H9 (cell line): ENCODE results near the gene ZDHHC12. TPM values are rescaled to one million over a fixed set of nuclear protein-coding genes. Genes with fewer than 3 reads are reported as not detected.

Experiments
- DNase-seq: peaks from one replicate; pipeline ENCODE4 v3.0.0-alpha.2; 2017
- H2AFZ ChIP-seq: one replicate; pipeline ENCODE4 v1.6.1; 2013; ENCODE audit warnings: mild to moderate bottlenecking, low read length, control low read depth, moderate library complexity
- H2AK5ac ChIP-seq: 2 replicates; pipeline ENCODE4 v1.6.1; 2013; ENCODE audit warnings: low read length, control low read depth, mixed read lengths; ENCODE audit not compliant: insufficient read length
- H2BK120ac ChIP-seq: one replicate; pipeline ENCODE4 v1.6.1; 2013; ENCODE audit warnings: low read depth, mild to moderate bottlenecking, low read length, control low read depth, inconsistent platforms; ENCODE audit not compliant: poor library complexity, severe bottlenecking
- H2BK12ac ChIP-seq: 2 replicates; pipeline ENCODE4 v1.6.1; 2013; ENCODE audit warnings: low read length, control low read depth, mixed read lengths, low read depth; ENCODE audit not compliant: insufficient read length
- H2BK15ac ChIP-seq: 2 replicates; pipeline ENCODE4 v1.6.1; 2013; ENCODE audit warnings: low read depth, low read length, control low read depth
- H2BK20ac ChIP-seq: one replicate; pipeline ENCODE4 v1.6.1; 2013; ENCODE audit warnings: low read depth, mild to moderate bottlenecking, low read length, control low read depth, inconsistent platforms; ENCODE audit not compliant: poor library complexity, severe bottlenecking
- H2BK5ac ChIP-seq: 2 replicates; pipeline ENCODE4 v1.6.1; 2013; ENCODE audit warnings: low read length, control low read depth, mixed read lengths; ENCODE audit not compliant: insufficient read length
- H3K14ac ChIP-seq: 2 replicates; pipeline ENCODE4 v1.6.1; 2013; ENCODE audit warnings: low read length, control low read depth; ENCODE audit not compliant: insufficient read depth
- H3K18ac ChIP-seq: 2 replicates; pipeline ENCODE4 v1.6.1; 2013; ENCODE audit warnings: low read depth, mild to moderate bottlenecking, mixed read lengths, low read length, control low read depth; ENCODE audit not compliant: insufficient read length
- H3K23ac ChIP-seq: 2 replicates; pipeline ENCODE4 v1.6.1; 2013; ENCODE audit warnings: low read length, control low read depth, mixed read lengths, low read depth; ENCODE audit not compliant: insufficient read length
- H3K23me2 ChIP-seq: 2 replicates; pipeline ENCODE4 v1.6.1; 2013; ENCODE audit warnings: low read depth, mild to moderate bottlenecking, mixed read lengths, low read length, control low read depth; ENCODE audit not compliant: insufficient read length, poor library complexity, severe bottlenecking
- H3K27ac ChIP-seq: 2 replicates; pipeline ENCODE4 v1.5.1; 2013; ENCODE audit warnings: low read length, control low read depth, mixed read lengths, low read depth; ENCODE audit not compliant: insufficient read length
- H3K27me3 ChIP-seq: 2 replicates; pipeline ENCODE4 v1.6.1; 2013; ENCODE audit warnings: low read length, control low read depth, inconsistent platforms; ENCODE audit not compliant: insufficient read depth
- H3K4ac ChIP-seq: 2 replicates; pipeline ENCODE4 v1.6.1; 2013; ENCODE audit warnings: low read depth, mild to moderate bottlenecking, control low read depth, inconsistent platforms, low read length, moderate library complexity
- H3K4me1 ChIP-seq: 2 replicates; pipeline ENCODE4 v1.6.1; 2013; ENCODE audit warnings: low read length, control low read depth, inconsistent platforms; ENCODE audit not compliant: insufficient read depth
- H3K4me2 ChIP-seq: 2 replicates; pipeline ENCODE4 v1.6.1; 2013; ENCODE audit warnings: low read length, control low read depth, mixed read lengths; ENCODE audit not compliant: insufficient read length, insufficient read depth
- H3K56ac ChIP-seq: 2 replicates; pipeline ENCODE4 v1.6.1; 2013; ENCODE audit warnings: low read depth, mild to moderate bottlenecking, mixed read lengths, low read length, control low read depth; ENCODE audit not compliant: insufficient read length
- H3K79me1 ChIP-seq: 2 replicates; pipeline ENCODE4 v1.6.1; 2013; ENCODE audit warnings: low read depth, mild to moderate bottlenecking, moderate library complexity, low read length, control low read depth, inconsistent platforms; ENCODE audit not compliant: insufficient read depth, poor library complexity, severe bottlenecking
- H3K79me2 ChIP-seq: 2 replicates; pipeline ENCODE4 v1.6.1; 2013; ENCODE audit warnings: low read length, control low read depth, inconsistent platforms; ENCODE audit not compliant: insufficient read depth
- H3K9ac ChIP-seq: 2 replicates; pipeline ENCODE4 v1.6.1; 2013; ENCODE audit warnings: low read length, control low read depth, mixed read lengths; ENCODE audit not compliant: insufficient read length; ENCODE audit errors: extremely low read depth
- H3K9me3 ChIP-seq: one replicate; pipeline ENCODE4 v1.6.1; 2013; ENCODE audit warnings: low read depth, low read length, inconsistent platforms; ENCODE audit not compliant: control insufficient read depth
- H3T11ph ChIP-seq: one replicate; pipeline ENCODE4 v1.6.1; 2013; ENCODE audit warnings: mild to moderate bottlenecking, low read length, control low read depth, inconsistent platforms
- H4K20me1 ChIP-seq: one replicate; pipeline ENCODE4 v1.6.1; 2013; ENCODE audit not compliant: control insufficient read depth, insufficient read length, insufficient read depth
- H4K5ac ChIP-seq: 2 replicates; pipeline ENCODE4 v1.6.1; 2013; ENCODE audit warnings: low read depth, mild to moderate bottlenecking, mixed read lengths, low read length, control low read depth; ENCODE audit not compliant: insufficient read length
- H4K8ac ChIP-seq: replicated peaks from 2 replicates; pipeline ENCODE4 v1.6.1; 2013; ENCODE audit warnings: low read length, control low read depth, mixed read lengths, low read depth; ENCODE audit not compliant: insufficient read length
- H4K91ac ChIP-seq: 2 replicates; pipeline ENCODE4 v1.6.1; 2013; ENCODE audit warnings: low read depth, mild to moderate bottlenecking, moderate library complexity, mixed read lengths, low read length, control low read depth; ENCODE audit not compliant: insufficient read length
- H3K27ac Mint-ChIP-seq, 3 experiments: 2 replicates in 2 of 3; 3 replicates in 1 of 3; pipeline ENCODE4 v1.8.0; 2020 to 2021; ENCODE audit warnings: mixed read lengths in 3 of 3, mild to moderate bottlenecking in 1 of 3, moderate library complexity in 1 of 3
- H3K27me3 Mint-ChIP-seq: 2 replicates; pipeline ENCODE4 v1.8.0; 2021; ENCODE audit warnings: low read depth, mild to moderate bottlenecking, moderate library complexity, mixed read lengths
- H3K36me3 Mint-ChIP-seq, 3 experiments: 2 replicates in 2 of 3; 3 replicates in 1 of 3; pipeline ENCODE4 v1.8.0; 2020 to 2021; ENCODE audit warnings: low read depth in 3 of 3, mixed read lengths in 3 of 3; ENCODE audit not compliant: insufficient read depth in 1 of 3
- H3K4me1 Mint-ChIP-seq, 2 experiments: 2 replicates each; pipeline ENCODE4 v1.8.0; 2020; ENCODE audit warnings: mixed read lengths in 2 of 2
- H3K4me3 Mint-ChIP-seq, 2 experiments: 2 replicates in 1 of 2; 3 replicates in 1 of 2; pipeline ENCODE4 v1.8.0; 2020 to 2021; ENCODE audit warnings: mild to moderate bottlenecking in 2 of 2, mixed read lengths in 2 of 2, moderate library complexity in 1 of 2
- H3K9me3 Mint-ChIP-seq, 2 experiments: 2 replicates in 1 of 2; 3 replicates in 1 of 2; pipeline ENCODE4 v1.8.0; 2020; ENCODE audit warnings: mild to moderate bottlenecking in 2 of 2, mixed read lengths in 2 of 2, moderate library complexity in 1 of 2
- WGBS: extraction: QIAGEN DNeasy Blood & Tissue Kit; methylation state at CpG from one replicate; pipeline ENCODE4 v1.1.7; 2013; ENCODE audit warnings: missing lambda C conversion rate, low lambda C conversion rate, mixed read lengths; ENCODE audit not compliant: insufficient read length; ENCODE audit errors: extremely low coverage; 5-methylcytosine and 5-hydroxymethylcytosine counted together
- total RNA-seq: library from RNA; stranded (reverse); gene quantifications from 2 replicates; pipeline ENCODE4 v1.2.1, GENCODE V29; 2021
- TF ChIP-seq, protein P1 (sequence below): fragments of 200-600 bp; sonication (generic); conservative IDR thresholded peaks from 3 replicates; pipeline ENCODE4 v1.8.0; 2021; ENCODE audit warnings: antibody characterized with exemption, mild to moderate bottlenecking

ZDHHC12 gene
- total RNA-seq, 1 experiment from 2014 or later = 42.8 TPM

DNA sequence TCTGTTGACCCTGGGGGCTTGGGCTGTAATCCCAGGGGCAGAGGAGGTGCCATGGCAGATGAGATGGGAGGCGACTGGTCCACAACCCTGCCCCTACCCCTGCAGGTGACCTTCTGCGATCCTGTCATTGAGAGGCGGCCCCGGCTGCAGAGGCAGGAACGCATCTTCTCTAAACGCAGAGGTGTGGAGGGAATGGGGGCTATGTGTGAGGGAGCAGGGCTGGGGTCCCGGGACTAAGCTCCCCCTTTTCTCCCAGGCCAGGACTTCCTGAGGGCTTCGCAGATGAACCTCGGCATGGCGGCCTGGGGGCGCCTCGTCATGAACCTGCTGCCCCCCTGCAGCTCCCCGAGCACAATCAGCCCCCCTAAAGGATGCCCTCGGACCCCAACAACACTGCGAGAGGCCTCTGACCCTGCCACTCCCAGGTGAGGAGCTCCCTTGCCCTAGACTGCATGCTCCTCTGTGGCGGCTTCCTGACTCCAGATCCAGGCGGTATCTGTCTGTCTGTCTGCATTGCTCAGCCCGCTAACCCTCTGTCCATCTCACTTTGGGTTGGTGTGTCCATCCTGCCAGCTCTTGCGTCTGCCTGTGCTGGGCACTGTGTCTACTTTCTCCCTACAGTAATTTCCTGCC, 9.9 kb downstream of the ZDHHC12 start:
- Histone ChIP-seq H4K8ac (no peak overlapping the region), H3T11ph (no peak overlapping the region)
- WGBS = no CpG with 5 or more reads among the region's 19 CpGs

More for the DNA sequence above, 9.9 kb downstream of the ZDHHC12 start:
- H2BK12ac ChIP-seq = no peak overlapping the region
- H3K79me1 ChIP-seq = no peaks in the 10 kb centered on the region
- H3K14ac ChIP-seq = no peak overlapping the region
- H3K4me2 ChIP-seq = no peak overlapping the region
- Mint-ChIP-seq H3K36me3 (peaks cover 8 to 34% (median 21%) of the 10 kb centered on the region in 3 experiments; a peak in 6 of 7 replicates), H3K9me3 (no peaks in the 10 kb centered on the region), H3K4me1 (no peaks in the 10 kb centered on the region), H3K4me3 (no peak overlapping the region), H3K27me3 (no peaks in the 10 kb centered on the region), H3K27ac (no peak overlapping the region; a peak in 1 of 7 replicates)
- H2BK15ac ChIP-seq = no peak overlapping the region
- TF ChIP-seq, protein P1, sequence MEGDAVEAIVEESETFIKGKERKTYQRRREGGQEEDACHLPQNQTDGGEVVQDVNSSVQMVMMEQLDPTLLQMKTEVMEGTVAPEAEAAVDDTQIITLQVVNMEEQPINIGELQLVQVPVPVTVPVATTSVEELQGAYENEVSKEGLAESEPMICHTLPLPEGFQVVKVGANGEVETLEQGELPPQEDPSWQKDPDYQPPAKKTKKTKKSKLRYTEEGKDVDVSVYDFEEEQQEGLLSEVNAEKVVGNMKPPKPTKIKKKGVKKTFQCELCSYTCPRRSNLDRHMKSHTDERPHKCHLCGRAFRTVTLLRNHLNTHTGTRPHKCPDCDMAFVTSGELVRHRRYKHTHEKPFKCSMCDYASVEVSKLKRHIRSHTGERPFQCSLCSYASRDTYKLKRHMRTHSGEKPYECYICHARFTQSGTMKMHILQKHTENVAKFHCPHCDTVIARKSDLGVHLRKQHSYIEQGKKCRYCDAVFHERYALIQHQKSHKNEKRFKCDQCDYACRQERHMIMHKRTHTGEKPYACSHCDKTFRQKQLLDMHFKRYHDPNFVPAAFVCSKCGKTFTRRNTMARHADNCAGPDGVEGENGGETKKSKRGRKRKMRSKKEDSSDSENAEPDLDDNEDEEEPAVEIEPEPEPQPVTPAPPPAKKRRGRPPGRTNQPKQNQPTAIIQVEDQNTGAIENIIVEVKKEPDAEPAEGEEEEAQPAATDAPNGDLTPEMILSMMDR = no peak
- no peaks in the 10 kb centered on the region for H4K20me1 ChIP-seq
- no peaks in the 10 kb centered on the region for H3K4me1 ChIP-seq
- no peak overlapping the region for H2AFZ ChIP-seq
- H4K5ac ChIP-seq = no peak overlapping the region
- H3K18ac ChIP-seq = no peak overlapping the region
- no peak overlapping the region for H3K56ac ChIP-seq
- peak; percentile 18 for DNase-seq
- H2BK120ac ChIP-seq = no peak overlapping the region
- H2BK5ac ChIP-seq = no peak overlapping the region
- H3K27me3 ChIP-seq = no peaks in the 10 kb centered on the region
- no peak overlapping the region for H3K9ac ChIP-seq
- H3K23ac ChIP-seq = no peak overlapping the region
- H2BK20ac ChIP-seq = no peak overlapping the region
- no peaks in the 10 kb centered on the region for H3K23me2 ChIP-seq
- H3K27ac ChIP-seq = no peak overlapping the region
- no peak overlapping the region for H2AK5ac ChIP-seq
- no peak overlapping the region for H4K91ac ChIP-seq
- H3K9me3 ChIP-seq = no peaks in the 10 kb centered on the region
- no peaks in the 10 kb centered on the region for H3K79me2 ChIP-seq
- H3K4ac ChIP-seq = no peak overlapping the region
